ENCODE results near the gene FAM131C.

DNA sequence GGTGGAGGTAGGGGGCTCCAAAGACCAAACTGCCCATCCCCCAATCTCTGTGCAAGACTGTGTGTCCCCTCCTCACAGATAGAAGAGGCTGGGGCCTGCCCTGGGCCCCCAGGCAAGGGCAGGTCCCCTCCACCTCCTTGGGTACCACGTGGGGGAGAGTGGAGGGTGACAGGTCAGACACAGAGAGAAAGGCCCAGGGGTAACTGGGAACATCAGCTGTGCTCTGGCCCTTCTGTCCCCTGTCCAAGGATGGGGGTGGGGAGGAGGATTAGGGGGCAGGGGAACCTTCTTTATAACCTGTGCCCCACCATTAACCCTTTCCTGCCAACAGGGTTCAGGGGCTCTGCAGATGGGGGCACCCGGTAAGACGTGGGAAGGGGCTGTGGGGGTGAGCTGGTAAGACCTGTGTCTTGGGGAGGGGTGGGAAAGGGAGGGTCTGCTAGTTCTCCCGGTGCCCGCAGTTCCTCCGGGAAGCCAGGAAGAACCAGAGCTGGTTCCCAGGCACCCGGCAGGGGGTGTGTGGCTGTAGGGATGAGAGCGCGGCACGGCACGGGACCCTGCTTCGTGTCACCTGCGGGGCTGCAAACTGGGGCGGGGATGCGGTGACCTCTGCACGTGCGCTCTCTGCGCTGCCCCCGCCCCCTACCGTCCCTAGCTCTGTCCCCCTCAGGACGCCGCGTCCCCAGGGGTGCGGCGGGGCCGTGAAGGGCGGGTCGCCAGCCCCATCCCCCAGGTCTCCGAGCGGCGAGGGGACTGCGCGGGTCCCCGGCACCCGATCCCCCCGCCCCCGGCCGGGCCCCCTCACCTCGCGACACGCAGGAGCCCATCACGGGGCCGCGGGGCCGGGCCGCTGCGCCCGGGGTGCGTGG is 601 bp downstream of the FAM131C start:
- TF ChIP-seq, protein P1, sequence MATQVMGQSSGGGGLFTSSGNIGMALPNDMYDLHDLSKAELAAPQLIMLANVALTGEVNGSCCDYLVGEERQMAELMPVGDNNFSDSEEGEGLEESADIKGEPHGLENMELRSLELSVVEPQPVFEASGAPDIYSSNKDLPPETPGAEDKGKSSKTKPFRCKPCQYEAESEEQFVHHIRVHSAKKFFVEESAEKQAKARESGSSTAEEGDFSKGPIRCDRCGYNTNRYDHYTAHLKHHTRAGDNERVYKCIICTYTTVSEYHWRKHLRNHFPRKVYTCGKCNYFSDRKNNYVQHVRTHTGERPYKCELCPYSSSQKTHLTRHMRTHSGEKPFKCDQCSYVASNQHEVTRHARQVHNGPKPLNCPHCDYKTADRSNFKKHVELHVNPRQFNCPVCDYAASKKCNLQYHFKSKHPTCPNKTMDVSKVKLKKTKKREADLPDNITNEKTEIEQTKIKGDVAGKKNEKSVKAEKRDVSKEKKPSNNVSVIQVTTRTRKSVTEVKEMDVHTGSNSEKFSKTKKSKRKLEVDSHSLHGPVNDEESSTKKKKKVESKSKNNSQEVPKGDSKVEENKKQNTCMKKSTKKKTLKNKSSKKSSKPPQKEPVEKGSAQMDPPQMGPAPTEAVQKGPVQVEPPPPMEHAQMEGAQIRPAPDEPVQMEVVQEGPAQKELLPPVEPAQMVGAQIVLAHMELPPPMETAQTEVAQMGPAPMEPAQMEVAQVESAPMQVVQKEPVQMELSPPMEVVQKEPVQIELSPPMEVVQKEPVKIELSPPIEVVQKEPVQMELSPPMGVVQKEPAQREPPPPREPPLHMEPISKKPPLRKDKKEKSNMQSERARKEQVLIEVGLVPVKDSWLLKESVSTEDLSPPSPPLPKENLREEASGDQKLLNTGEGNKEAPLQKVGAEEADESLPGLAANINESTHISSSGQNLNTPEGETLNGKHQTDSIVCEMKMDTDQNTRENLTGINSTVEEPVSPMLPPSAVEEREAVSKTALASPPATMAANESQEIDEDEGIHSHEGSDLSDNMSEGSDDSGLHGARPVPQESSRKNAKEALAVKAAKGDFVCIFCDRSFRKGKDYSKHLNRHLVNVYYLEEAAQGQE (IDR thresholded peaks at IDR 0.05; ENCODE audit: insufficient replicate concordance, low read depth) = no peak
- no peak for TF ChIP-seq POLR2AphosphoS5 (IDR thresholded peaks at IDR 0.05; ENCODE audit: low read depth)
- no peak for TF ChIP-seq SPI1 (IDR thresholded peaks at IDR 0.05; ENCODE audit: borderline replicate concordance, low read depth)
- TF ChIP-seq, protein P2, sequence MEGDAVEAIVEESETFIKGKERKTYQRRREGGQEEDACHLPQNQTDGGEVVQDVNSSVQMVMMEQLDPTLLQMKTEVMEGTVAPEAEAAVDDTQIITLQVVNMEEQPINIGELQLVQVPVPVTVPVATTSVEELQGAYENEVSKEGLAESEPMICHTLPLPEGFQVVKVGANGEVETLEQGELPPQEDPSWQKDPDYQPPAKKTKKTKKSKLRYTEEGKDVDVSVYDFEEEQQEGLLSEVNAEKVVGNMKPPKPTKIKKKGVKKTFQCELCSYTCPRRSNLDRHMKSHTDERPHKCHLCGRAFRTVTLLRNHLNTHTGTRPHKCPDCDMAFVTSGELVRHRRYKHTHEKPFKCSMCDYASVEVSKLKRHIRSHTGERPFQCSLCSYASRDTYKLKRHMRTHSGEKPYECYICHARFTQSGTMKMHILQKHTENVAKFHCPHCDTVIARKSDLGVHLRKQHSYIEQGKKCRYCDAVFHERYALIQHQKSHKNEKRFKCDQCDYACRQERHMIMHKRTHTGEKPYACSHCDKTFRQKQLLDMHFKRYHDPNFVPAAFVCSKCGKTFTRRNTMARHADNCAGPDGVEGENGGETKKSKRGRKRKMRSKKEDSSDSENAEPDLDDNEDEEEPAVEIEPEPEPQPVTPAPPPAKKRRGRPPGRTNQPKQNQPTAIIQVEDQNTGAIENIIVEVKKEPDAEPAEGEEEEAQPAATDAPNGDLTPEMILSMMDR (IDR thresholded peaks at IDR 0.05; ENCODE audit: insufficient read depth, low read length) = no peak
